ENCODE results near the gene RP9. TPM values are rescaled to one million over a fixed set of nuclear protein-coding genes. Genes with fewer than 3 reads are reported as not detected.
A peak's percentile ranks its signal among the peaks of the same experiment; 100 is the strongest.

The RP9 gene
- total and polyA plus RNA-seq, 2 of the 13 experiments (the other 11 are each of a cell fraction or from before 2014, with no cell fraction given): 14.2 to 18.6 TPM

DNA sequence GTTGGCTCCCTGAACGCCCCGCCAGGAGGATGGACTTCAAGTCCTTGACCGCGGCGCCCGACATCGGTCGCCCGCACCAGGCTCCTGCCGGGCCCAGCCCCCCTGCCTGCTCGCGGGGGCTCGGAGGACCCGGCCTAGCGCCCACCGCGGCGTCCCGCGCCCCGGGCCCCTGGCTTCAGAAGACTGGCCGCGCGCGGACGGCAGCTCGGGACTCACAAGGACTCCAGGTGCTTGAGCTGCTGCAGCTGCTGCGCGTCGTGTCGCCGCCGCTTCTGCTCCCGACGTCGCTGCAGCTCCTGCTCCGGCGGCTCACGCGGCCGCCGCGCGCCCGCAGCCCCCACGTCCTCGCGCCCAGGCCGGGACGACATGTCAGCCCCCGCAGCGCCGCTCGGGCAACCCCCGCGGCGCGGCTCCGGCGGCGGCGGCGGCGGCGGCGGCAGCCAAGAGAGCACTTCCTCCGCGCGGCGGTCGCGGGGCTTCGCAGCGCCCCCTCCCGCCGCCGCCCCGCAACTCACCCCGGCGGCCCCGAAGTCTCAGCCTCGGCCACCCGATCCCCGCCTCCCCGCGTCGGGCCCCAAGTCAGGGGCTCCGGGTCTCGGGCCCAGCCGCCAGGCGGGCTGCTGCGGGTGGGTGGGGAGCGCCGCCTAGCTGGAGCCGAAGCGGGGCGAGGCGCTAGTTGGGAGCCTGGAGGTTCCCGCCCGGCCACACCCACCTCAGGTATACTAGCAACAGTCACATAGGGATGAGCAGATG lies at the start of gene RP9 (continued):
- TF ChIP-seq ZNF646 (CRISPR knock-in tag; IDR thresholded peaks at IDR 0.05): no peak
- peak; percentile 40 for TF ChIP-seq SAP130 (CRISPR knock-in tag; IDR thresholded peaks at IDR 0.05; ENCODE audit: low read depth)
- TF ChIP-seq GATAD1 (CRISPR knock-in tag; IDR thresholded peaks at IDR 0.05): peak; percentile 66; the same call in 1 of the 2 replicates
- TF ChIP-seq SP1 (IDR thresholded peaks at IDR 0.05): no peak
- TF ChIP-seq SP1 (CRISPR knock-in tag; IDR thresholded peaks at IDR 0.05): no peak
- TF ChIP-seq NR2C2 (CRISPR knock-in tag; IDR thresholded peaks at IDR 0.05; ENCODE audit: borderline replicate concordance): no peak
- TF ChIP-seq, protein P1, sequence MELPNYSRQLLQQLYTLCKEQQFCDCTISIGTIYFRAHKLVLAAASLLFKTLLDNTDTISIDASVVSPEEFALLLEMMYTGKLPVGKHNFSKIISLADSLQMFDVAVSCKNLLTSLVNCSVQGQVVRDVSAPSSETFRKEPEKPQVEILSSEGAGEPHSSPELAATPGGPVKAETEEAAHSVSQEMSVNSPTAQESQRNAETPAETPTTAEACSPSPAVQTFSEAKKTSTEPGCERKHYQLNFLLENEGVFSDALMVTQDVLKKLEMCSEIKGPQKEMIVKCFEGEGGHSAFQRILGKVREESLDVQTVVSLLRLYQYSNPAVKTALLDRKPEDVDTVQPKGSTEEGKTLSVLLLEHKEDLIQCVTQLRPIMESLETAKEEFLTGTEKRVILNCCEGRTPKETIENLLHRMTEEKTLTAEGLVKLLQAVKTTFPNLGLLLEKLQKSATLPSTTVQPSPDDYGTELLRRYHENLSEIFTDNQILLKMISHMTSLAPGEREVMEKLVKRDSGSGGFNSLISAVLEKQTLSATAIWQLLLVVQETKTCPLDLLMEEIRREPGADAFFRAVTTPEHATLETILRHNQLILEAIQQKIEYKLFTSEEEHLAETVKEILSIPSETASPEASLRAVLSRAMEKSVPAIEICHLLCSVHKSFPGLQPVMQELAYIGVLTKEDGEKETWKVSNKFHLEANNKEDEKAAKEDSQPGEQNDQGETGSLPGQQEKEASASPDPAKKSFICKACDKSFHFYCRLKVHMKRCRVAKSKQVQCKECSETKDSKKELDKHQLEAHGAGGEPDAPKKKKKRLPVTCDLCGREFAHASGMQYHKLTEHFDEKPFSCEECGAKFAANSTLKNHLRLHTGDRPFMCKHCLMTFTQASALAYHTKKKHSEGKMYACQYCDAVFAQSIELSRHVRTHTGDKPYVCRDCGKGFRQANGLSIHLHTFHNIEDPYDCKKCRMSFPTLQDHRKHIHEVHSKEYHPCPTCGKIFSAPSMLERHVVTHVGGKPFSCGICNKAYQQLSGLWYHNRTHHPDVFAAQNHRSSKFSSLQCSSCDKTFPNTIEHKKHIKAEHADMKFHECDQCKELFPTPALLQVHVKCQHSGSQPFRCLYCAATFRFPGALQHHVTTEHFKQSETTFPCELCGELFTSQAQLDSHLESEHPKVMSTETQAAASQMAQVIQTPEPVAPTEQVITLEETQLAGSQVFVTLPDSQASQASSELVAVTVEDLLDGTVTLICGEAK (IDR thresholded peaks at IDR 0.05): no peak
- TF ChIP-seq, protein P1 (CRISPR knock-in tag; IDR thresholded peaks at IDR 0.05): no peak
